Lower lobe of right lung (tissue), 2 donors: ENCODE results near the gene SUGT1. TPM values are rescaled to one million over a fixed set of nuclear protein-coding genes. Genes with fewer than 3 reads are reported as not detected.

ENCODE experiments used
- ATAC-seq, 2 donors: fragments of 200-7000 bp; cut with Tn5 transposase; one replicate each; pipeline ENCODE4 v1.9.1; 2020 to 2022; ENCODE audit warnings: mild to moderate bottlenecking in 2 of 2, moderate library complexity in 2 of 2
- DNase-seq: peaks from one replicate; pipeline ENCODE4 v3.0.0-alpha.2; 2020
- H3K27ac ChIP-seq: fragments of 200-600 bp; one replicate; pipeline ENCODE4 v1.8.0; 2022
- H3K27me3 ChIP-seq: fragments of 200-600 bp; one replicate; pipeline ENCODE4 v1.8.0; 2022; ENCODE audit warnings: low read depth
- H3K36me3 ChIP-seq: fragments of 200-600 bp; one replicate; pipeline ENCODE4 v1.8.0; 2022; ENCODE audit warnings: mild to moderate bottlenecking
- H3K4me1 ChIP-seq: fragments of 200-600 bp; one replicate; pipeline ENCODE4 v1.8.0; 2022
- H3K4me3 ChIP-seq: fragments of 200-600 bp; one replicate; pipeline ENCODE4 v1.8.0; 2022; ENCODE audit warnings: mild to moderate bottlenecking
- H3K9me3 ChIP-seq: fragments of 200-600 bp; one replicate; pipeline ENCODE4 v1.8.0; 2022
- intact Hi-C: fragments of 100-400 bp; cut with DNase I; formaldehyde crosslinking; loops from one replicate; pipeline ENCODE4 v1.11.0; 2022
- total RNA-seq: library from RNA; stranded (reverse); fragmentation: NEBNext Ultra II Directional; extraction: Animal tissue kit (Norgen Biotek cat#: 25700); gene quantifications from one replicate; pipeline ENCODE4 v1.2.1, GENCODE V29; 2021
- TF ChIP-seq, protein P1 (sequence below): fragments of 200-600 bp; IDR thresholded peaks from one replicate; pipeline ENCODE4 v1.8.0; 2022; ENCODE audit warnings: antibody characterized with exemption, mild to moderate bottlenecking
- donor health status: DM: no; HTN: yes; CAD: no; lungs with severe emphysema.

Gene SUGT1
- total RNA-seq, 1 donor from 2014 or later = 42.3 TPM

DNA sequence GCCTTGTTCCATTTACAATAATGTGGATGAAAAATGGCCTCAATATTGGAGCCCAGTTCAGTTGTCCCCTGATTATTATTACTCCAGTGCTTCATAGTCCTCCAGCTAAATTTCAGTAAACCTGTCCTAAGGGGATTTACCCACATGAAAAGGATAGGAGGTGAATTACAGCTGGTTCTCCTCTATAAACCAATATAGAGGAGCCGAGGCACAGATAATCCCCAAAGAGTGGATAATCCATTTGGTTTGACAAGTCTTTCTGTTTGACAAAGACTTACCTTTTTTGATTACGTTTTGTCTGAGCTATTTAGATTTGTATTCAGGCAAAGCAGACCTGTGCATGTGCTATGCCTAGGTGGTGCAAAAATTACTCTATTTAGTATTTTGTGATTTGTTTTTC is 84.3 kb downstream of the SUGT1 start:
- H3K4me3 ChIP-seq = no peak overlapping the region
- DNase-seq (no peak), ATAC-seq (no peak)
- intact Hi-C loops = no loop called here
- peaks cover 13% of the 10 kb centered on the region for H3K4me1 ChIP-seq
- TF ChIP-seq, protein P1, sequence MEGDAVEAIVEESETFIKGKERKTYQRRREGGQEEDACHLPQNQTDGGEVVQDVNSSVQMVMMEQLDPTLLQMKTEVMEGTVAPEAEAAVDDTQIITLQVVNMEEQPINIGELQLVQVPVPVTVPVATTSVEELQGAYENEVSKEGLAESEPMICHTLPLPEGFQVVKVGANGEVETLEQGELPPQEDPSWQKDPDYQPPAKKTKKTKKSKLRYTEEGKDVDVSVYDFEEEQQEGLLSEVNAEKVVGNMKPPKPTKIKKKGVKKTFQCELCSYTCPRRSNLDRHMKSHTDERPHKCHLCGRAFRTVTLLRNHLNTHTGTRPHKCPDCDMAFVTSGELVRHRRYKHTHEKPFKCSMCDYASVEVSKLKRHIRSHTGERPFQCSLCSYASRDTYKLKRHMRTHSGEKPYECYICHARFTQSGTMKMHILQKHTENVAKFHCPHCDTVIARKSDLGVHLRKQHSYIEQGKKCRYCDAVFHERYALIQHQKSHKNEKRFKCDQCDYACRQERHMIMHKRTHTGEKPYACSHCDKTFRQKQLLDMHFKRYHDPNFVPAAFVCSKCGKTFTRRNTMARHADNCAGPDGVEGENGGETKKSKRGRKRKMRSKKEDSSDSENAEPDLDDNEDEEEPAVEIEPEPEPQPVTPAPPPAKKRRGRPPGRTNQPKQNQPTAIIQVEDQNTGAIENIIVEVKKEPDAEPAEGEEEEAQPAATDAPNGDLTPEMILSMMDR = no peak
- peaks cover 41% of the 10 kb centered on the region for H3K27me3 ChIP-seq
- no peaks in the 10 kb centered on the region for H3K9me3 ChIP-seq
- H3K27ac ChIP-seq = no peak overlapping the region
- no peaks in the 10 kb centered on the region for H3K36me3 ChIP-seq

DNA sequence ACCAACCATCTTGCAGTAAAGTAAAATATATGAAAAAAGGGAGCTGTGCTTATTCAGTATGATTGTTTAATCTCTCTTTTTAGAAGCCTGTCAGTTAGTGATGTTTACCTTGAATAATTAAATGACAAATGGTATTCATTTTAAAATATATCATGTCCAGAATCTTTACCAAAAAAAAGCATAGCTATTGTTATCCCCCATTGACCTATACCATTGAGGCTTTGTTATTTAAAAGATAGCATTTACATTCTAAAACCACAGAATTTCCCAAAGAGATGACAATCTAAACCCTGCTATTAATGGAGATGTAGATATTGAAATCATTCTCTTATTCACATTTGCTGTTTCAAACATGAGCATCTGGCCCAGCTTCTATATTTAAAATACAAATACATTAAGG is 84.8 kb downstream of the SUGT1 start:
- Histone ChIP-seq H3K4me1 (peaks cover 13% of the 10 kb centered on the region), H3K36me3 (no peaks in the 10 kb centered on the region), H3K27ac (no peak overlapping the region), H3K9me3 (no peaks in the 10 kb centered on the region), H3K4me3 (no peak overlapping the region), H3K27me3 (peaks cover 41% of the 10 kb centered on the region)
- no peak for DNase-seq
- TF ChIP-seq, protein P1 = no peak
- intact Hi-C loops = no loop called here
- ATAC-seq = no peak

DNA sequence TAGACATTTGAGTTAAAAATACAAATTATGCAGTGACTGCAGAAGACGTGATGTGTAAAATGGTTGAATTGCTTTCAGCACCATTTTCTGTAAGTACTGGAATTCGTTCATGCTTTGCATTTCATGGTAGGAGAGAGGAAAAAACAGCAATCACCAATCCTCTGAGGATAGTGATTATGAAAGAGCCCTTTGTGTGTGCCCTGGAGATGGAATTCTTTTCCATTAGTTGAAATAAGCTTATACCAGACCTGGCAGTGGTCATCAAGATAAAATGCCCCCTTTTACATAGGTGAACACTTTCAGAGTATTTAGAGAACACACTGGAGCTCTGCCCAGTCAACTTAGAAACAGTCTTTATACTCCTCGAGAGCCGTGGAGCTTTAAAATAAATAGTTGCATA is 85.3 kb downstream of the SUGT1 start:
- Histone ChIP-seq H3K27ac (no peak overlapping the region), H3K4me3 (no peak overlapping the region), H3K4me1 (peaks cover 13% of the 10 kb centered on the region), H3K27me3 (peaks cover 41% of the 10 kb centered on the region), H3K36me3 (no peaks in the 10 kb centered on the region), H3K9me3 (no peaks in the 10 kb centered on the region)
- intact Hi-C loops = no loop called here
- TF ChIP-seq, protein P1 = no peak
- no peak for ATAC-seq
- no peak for DNase-seq

DNA sequence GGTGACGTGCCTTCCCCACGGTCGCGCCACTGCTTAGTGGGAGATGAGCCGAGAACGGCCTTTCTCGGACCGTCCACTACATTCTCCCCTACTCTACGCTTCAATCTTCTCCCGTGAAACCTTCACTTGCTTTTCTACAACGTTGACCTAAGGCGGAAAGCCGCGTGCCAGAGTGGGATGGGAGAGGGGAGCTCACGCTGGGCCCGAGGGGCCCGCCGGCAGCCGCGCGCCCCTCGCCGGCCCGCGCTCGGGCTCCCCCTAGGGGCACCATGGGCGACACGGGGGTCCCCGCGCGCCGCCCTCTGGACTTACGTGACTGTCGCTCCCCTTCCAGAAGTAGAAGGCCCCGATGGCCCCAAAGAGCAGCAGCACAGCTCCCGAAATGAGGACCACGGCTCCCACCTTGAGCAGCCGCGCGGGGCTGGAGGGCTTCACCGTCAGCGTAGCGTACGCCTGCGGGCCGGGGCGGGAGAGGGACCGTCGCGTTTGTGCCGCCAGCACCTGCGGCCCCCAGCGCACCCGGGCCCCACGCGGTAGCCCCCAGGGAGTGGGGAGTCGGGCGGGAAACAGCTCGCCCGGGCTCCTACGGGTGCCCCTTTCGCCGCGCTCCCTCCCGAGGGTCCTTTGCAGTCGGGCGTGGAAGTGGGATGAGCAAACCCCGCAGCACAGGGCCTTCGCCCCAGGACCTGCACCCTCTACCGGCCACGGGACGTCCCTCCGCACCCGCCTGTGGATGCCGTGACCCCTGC is 86.3 kb downstream of the SUGT1 start:
- intact Hi-C loops = no loop called here
- H3K4me1 ChIP-seq = peaks cover 13% of the 10 kb centered on the region
- TF ChIP-seq, protein P1 = peak; percentile 60
- peak overlapping the region; percentile 54 for H3K4me3 ChIP-seq
- peaks cover 41% of the 10 kb centered on the region for H3K27me3 ChIP-seq
- ATAC-seq (peak; percentile 73 to 81), DNase-seq (no peak)
- H3K9me3 ChIP-seq = no peaks in the 10 kb centered on the region
- no peaks in the 10 kb centered on the region for H3K36me3 ChIP-seq
- no peak overlapping the region for H3K27ac ChIP-seq

DNA sequence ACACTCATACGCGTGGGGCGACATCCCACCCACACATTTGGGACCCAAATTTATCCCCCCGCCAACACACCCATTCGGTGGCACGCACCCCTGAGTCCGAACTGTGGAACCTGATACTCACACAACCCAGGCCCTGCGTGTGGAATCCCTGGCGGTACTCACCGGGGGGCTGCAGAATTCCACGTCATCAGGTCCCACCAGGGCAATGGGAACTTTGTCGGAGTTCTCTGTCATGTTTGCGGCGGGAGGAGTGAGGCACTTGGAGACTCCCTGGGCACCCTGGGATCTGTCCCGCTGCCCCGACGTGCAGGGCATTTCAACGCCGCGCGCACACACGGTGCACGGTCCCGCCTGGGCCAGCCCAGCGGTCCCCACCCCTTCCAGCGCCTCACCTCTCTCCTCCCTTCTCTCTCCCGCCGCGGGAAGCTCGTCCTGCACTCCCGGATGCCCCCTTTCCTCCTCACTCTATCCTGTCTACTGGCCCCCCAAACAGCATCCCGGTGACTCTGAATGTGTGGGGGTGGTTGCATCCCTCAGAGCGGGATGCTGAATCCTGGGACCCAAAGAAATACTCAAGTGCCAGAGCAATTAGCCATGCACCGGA is 86.9 kb downstream of the SUGT1 start, which contains the start of gene CNMD:
Gene CNMD (minus strand): TSS at position 353 of the 604 bp plus-strand sequence. CDS start 119 bp downstream, at position 234.
- ATAC-seq (peak; percentile 11 to 31), DNase-seq (no peak)
- H3K9me3 ChIP-seq = no peaks in the 10 kb centered on the region
- H3K36me3 ChIP-seq = no peaks in the 10 kb centered on the region
- TF ChIP-seq, protein P1 = no peak
- intact Hi-C loops = no loop called here
- peaks cover 13% of the 10 kb centered on the region for H3K4me1 ChIP-seq
- no peak within 1 kb of the TSS for H3K27ac ChIP-seq
- peak within 1 kb of the TSS; percentile 54 for H3K4me3 ChIP-seq
- peaks cover 41% of the 10 kb centered on the region for H3K27me3 ChIP-seq
